Stomach (tissue), 9 donors: ENCODE measurements around the gene MANSC1. TPM values are rescaled to one million over a fixed set of nuclear protein-coding genes. Genes with fewer than 3 reads are reported as not detected.

ENCODE experiments used
- DNase-seq, 2 donors: peaks; one replicate each; pipeline versions ENCODE4 v3.0.0 to v3.0.0-alpha.2; 2013 to 2019
- H3K27ac ChIP-seq, 5 donors: fragments of 200-600 bp in 4 of 5; sonication (generic) in 4 of 5; one replicate each; pipeline ENCODE4 v1.5.1; 2013 to 2019; ENCODE audit warnings: mild to moderate bottlenecking in 1 of 5, moderate library complexity in 1 of 5
- H3K27me3 ChIP-seq, 3 donors: fragments of 200-600 bp; sonication (generic); one replicate each; pipeline ENCODE4 v1.5.1; 2017 to 2019; ENCODE audit warnings: mixed run types in 1 of 3
- H3K36me3 ChIP-seq, 4 donors: fragments of 200-600 bp; sonication (generic); 1 replicate in 3 of 4; 2 replicates in 1 of 4; pipeline ENCODE4 v1.5.1; 2016 to 2019
- H3K4me1 ChIP-seq, 4 donors: fragments of 200-600 bp; sonication (generic); one replicate each; pipeline ENCODE4 v1.5.1; 2016 to 2019
- H3K4me3 ChIP-seq, 4 donors: fragments of 200-600 bp; sonication (generic) in 3 of 4; one replicate each; pipeline ENCODE4 v1.5.1; 2016 to 2019; ENCODE audit warnings: mild to moderate bottlenecking in 1 of 4
- H3K9me3 ChIP-seq, 4 donors: fragments of 200-600 bp; sonication (generic); one replicate each; pipeline ENCODE4 v1.5.1; 2016 to 2019
- CTCF ChIP-seq, 7 experiments: fragments of 450-650 bp in 4 of 7; fragments of 200-600 bp in 3 of 7; sonication (generic) in 3 of 7; IDR thresholded peaks; one replicate each; pipeline ENCODE4 v1.5.1; 2016 to 2019; ENCODE audit warnings: antibody characterized with exemption in 7 of 7, control low read depth in 2 of 7, mild to moderate bottlenecking in 1 of 7
- EP300 ChIP-seq: sonication (generic); formaldehyde crosslinking; IDR thresholded peaks from one replicate; pipeline ENCODE4 v1.6.1; 2017; ENCODE audit warnings: antibody characterized with exemption
- POLR2A ChIP-seq, 4 donors: fragments of 450-650 bp; IDR thresholded peaks; one replicate each; pipeline ENCODE4 v1.6.1; 2016; ENCODE audit warnings: antibody characterized with exemption in 4 of 4, control low read depth in 2 of 4, mild to moderate bottlenecking in 1 of 4, moderate library complexity in 1 of 4
- POLR2AphosphoS5 ChIP-seq, 3 donors: sonication (generic); formaldehyde crosslinking; IDR thresholded peaks; one replicate each; pipeline ENCODE4 v1.6.1; 2016; ENCODE audit warnings: antibody characterized with exemption in 3 of 3
- WGBS, 5 donors: extraction: QIAGEN DNeasy Blood & Tissue Kit in 3 of 5; methylation state at CpG; one replicate each; pipeline versions ENCODE4 v1.1.5 to v1.1.7; 2013 to 2018; 5-methylcytosine and 5-hydroxymethylcytosine counted together
- intact Hi-C: fragments of 100-400 bp; cut with DNase I; formaldehyde crosslinking; loops from one replicate; pipeline ENCODE4 v1.15.1; 2023; ENCODE audit warnings: low total_unique reads
- polyA plus RNA-seq, 3 donors: library from polyadenylated mRNA; stranded (reverse); fragments of 200-250 nt; gene quantifications; one replicate each; pipeline ENCODE4 v1.2.3, GENCODE V29; 2013
- total RNA-seq, 5 donors: library from RNA; depleted of rRNA; stranded (reverse); fragments of >200 nt; gene quantifications; one replicate each; pipeline versions ENCODE4 v1.1.0 to v1.2.3, GENCODE V29; 2014 to 2016
- donor health status: healthy with polysubstance abuse.
- donor health status: Bipolar disorder and iron deficiency.
- donor health status: healthy.

The MANSC1 gene
- total and polyA plus RNA-seq, 8 donors: 0.29 to 35.7 (median 9.5) TPM

- no peaks in the 10 kb centered on the region for H3K9me3 ChIP-seq
- H3K4me3 ChIP-seq: no peak overlapping the region
- intact Hi-C loops: loop anchor here (10.0 kb wide), 1 partner anchor 250 kb away; no protein-coding TSS in a partner anchor
- TF ChIP-seq CTCF (IDR thresholded peaks at IDR 0.05): peak in 5 of 7 experiments; percentile 38 to 87 (median 76)
- no peak for TF ChIP-seq EP300
- TF ChIP-seq POLR2AphosphoS5 (IDR thresholded peaks at IDR 0.05): peak in 1 of 3 donors; percentile 37
- H3K27me3 ChIP-seq: no peaks in the 10 kb centered on the region
- peak overlapping the region in 4 of 5 donors; percentile 37 to 80 (median 74) for H3K27ac ChIP-seq
- H3K4me1 ChIP-seq: peaks cover 29 to 50% (median 38%) of the 10 kb centered on the region in 4 donors
- 20 to 30% (median 27%) methylated on average over 10 of the region's 10 CpGs for WGBS, 5 donors
- H3K36me3 ChIP-seq: peaks cover 2 to 37% (median 26%) of the 10 kb centered on the region in 4 donors
- DNase-seq: peak; percentile 65 to 81
These were observed 15.5 kb downstream of the MANSC1 start for GRCh38 chr12:12334367-12335040.

- Histone ChIP-seq H3K27me3 (no peaks in the 10 kb centered on the region), H3K4me1 (peaks cover 29 to 46% (median 38%) of the 10 kb centered on the region in 4 donors), H3K4me3 (no peak overlapping the region), H3K27ac (peak overlapping the region; percentile 22 to 80 (median 72)), H3K9me3 (no peaks in the 10 kb centered on the region), H3K36me3 (peaks cover 2 to 34% (median 25%) of the 10 kb centered on the region in 4 donors)
- TF ChIP-seq POLR2A (IDR thresholded peaks at IDR 0.05): no peak
- no peak for TF ChIP-seq EP300
- TF ChIP-seq CTCF (IDR thresholded peaks at IDR 0.05): no peak
- peak in 2 of 3 donors; percentile 75 to 83 for TF ChIP-seq POLR2AphosphoS5 (IDR thresholded peaks at IDR 0.05)
- DNase-seq: peak; percentile 61 to 83
- intact Hi-C loops: loop anchor here (10.0 kb wide), 1 partner anchor 249 kb away; no protein-coding TSS in a partner anchor
- WGBS, 5 donors: 54 to 64% (median 60%) methylated on average over 12 of the region's 12 CpGs
These were observed 16.4 kb downstream of the MANSC1 start for GRCh38 chr12:12333407-12334366.

GRCh38 chr12:12331896-12332295 lies 18.1 kb downstream of the MANSC1 start:
- intact Hi-C loops: loop anchor here (10.0 kb wide), 1 partner anchor 247 kb away; no protein-coding TSS in a partner anchor
- Histone ChIP-seq H3K9me3 (no peaks in the 10 kb centered on the region), H3K4me3 (no peak overlapping the region), H3K27ac (peak overlapping the region; percentile 63 to 80 (median 72)), H3K27me3 (no peaks in the 10 kb centered on the region), H3K4me1 (peaks cover 29 to 56% (median 42%) of the 10 kb centered on the region in 4 donors), H3K36me3 (peaks cover 2 to 17% (median 14%) of the 10 kb centered on the region in 4 donors)
- peak in 1 of 2 donors; percentile 90 for DNase-seq
- WGBS, 5 donors: 22 to 76% (median 41%) methylated on average over 1 of the region's 1 CpG
- TF ChIP-seq CTCF (IDR thresholded peaks at IDR 0.05) (no peak), POLR2AphosphoS5 (IDR thresholded peaks at IDR 0.05) (peak in 2 of 3 donors; percentile 56 to 78)

- no peak for TF ChIP-seq POLR2AphosphoS5 (IDR thresholded peaks at IDR 0.05)
- TF ChIP-seq POLR2A (IDR thresholded peaks at IDR 0.05): no peak
- TF ChIP-seq CTCF (IDR thresholded peaks at IDR 0.05): no peak
- no peak for TF ChIP-seq EP300
- no peaks in the 10 kb centered on the region for H3K9me3 ChIP-seq
- DNase-seq: peak in 1 of 2 donors; percentile 60
- peaks cover 2 to 16% (median 12%) of the 10 kb centered on the region in 4 donors for H3K36me3 ChIP-seq
- 64 to 71% (median 70%) methylated on average over 7 of the region's 7 CpGs for WGBS, 5 donors
- H3K27me3 ChIP-seq: no peaks in the 10 kb centered on the region
- no peak overlapping the region for H3K4me3 ChIP-seq
- H3K4me1 ChIP-seq: peaks cover 29 to 56% (median 42%) of the 10 kb centered on the region in 4 donors
- intact Hi-C loops: loop anchor here (10.0 kb wide), 1 partner anchor 247 kb away; no protein-coding TSS in a partner anchor
- peak overlapping the region; percentile 63 to 80 (median 72) for H3K27ac ChIP-seq
These were observed 18.7 kb downstream of the MANSC1 start for GRCh38 chr12:12331244-12331771.
